Keratinocyte (primary cell): ENCODE data around the gene ZNF260. TPM values are rescaled to one million over a fixed set of nuclear protein-coding genes. Genes with fewer than 3 reads are reported as not detected.

ENCODE experiments used
- DNase-seq: peaks from one replicate; pipeline ENCODE4 v3.0.0-alpha.2; 2011; ENCODE audit warnings: low read depth, missing footprints, low spot score
- FAIRE-seq: peaks from 2 replicates; lab custom pipeline; 2011; peaks lifted over from hg19 to GRCh38; lab: Jason Lieb, UNC
- H2AFZ ChIP-seq: 2 replicates; pipeline ENCODE4 v1.6.0; 2012; ENCODE audit warnings: low read length, control low read depth, inconsistent platforms; ENCODE audit not compliant: control insufficient read depth
- H3K27ac ChIP-seq: 2 replicates; pipeline ENCODE4 v1.5.1; 2011; ENCODE audit warnings: low read length; ENCODE audit not compliant: control insufficient read depth, insufficient read depth
- H3K27me3 ChIP-seq: 3 replicates; pipeline ENCODE4 v1.6.0; 2011; ENCODE audit warnings: low read length; ENCODE audit not compliant: control insufficient read depth, insufficient read depth; ENCODE audit errors: extremely low read depth
- H3K36me3 ChIP-seq, 2 experiments: 2 replicates in 1 of 2; 3 replicates in 1 of 2; pipeline ENCODE4 v1.5.1; 2011; ENCODE audit warnings: low read length in 2 of 2, mild to moderate bottlenecking in 1 of 2; ENCODE audit not compliant: control insufficient read depth in 2 of 2, insufficient read depth in 2 of 2; ENCODE audit errors: extremely low read depth in 1 of 2
- H3K4me1 ChIP-seq: 3 replicates; pipeline ENCODE4 v1.5.1; 2011; ENCODE audit warnings: low read length; ENCODE audit not compliant: control insufficient read depth, insufficient read depth; ENCODE audit errors: extremely low read depth
- H3K4me2 ChIP-seq: 3 replicates; pipeline ENCODE4 v1.6.0; 2011; ENCODE audit warnings: low read depth, low read length; ENCODE audit not compliant: control insufficient read depth, insufficient read depth; ENCODE audit errors: extremely low read depth
- H3K4me3 ChIP-seq, 3 experiments: fragments of 200-600 bp in 1 of 3; sonication (generic) in 1 of 3; 2 replicates in 2 of 3; 3 replicates in 1 of 3; pipeline ENCODE4 v1.5.1; 2011 to 2016; ENCODE audit warnings: low read length in 3 of 3, mild to moderate bottlenecking in 3 of 3, control low read depth in 2 of 3, inconsistent platforms in 1 of 3, low read depth in 1 of 3, mixed read lengths in 1 of 3, mixed run types in 1 of 3, moderate library complexity in 1 of 3; ENCODE audit not compliant: control insufficient read depth in 2 of 3, insufficient read depth in 2 of 3; ENCODE audit errors: extremely low read depth in 1 of 3
- H3K79me2 ChIP-seq: 2 replicates; pipeline ENCODE4 v1.6.0; 2012; ENCODE audit warnings: low read length; ENCODE audit not compliant: control insufficient read depth, insufficient read depth
- H3K9ac ChIP-seq: 3 replicates; pipeline ENCODE4 v1.6.0; 2011; ENCODE audit warnings: low read length; ENCODE audit not compliant: control insufficient read depth, insufficient read depth; ENCODE audit errors: extremely low read depth
- H3K9me1 ChIP-seq: 3 replicates; pipeline ENCODE4 v1.6.0; 2011; ENCODE audit warnings: low read length; ENCODE audit not compliant: control insufficient read depth, insufficient read depth; ENCODE audit errors: extremely low read depth
- H3K9me3 ChIP-seq: 2 replicates; pipeline ENCODE4 v1.5.1; 2012; ENCODE audit warnings: low read depth, low read length; ENCODE audit not compliant: control insufficient read depth
- H4K20me1 ChIP-seq: 3 replicates; pipeline ENCODE4 v1.6.0; 2011; ENCODE audit warnings: low read length; ENCODE audit not compliant: control insufficient read depth, insufficient read depth; ENCODE audit errors: extremely low read depth
- CTCF ChIP-seq, 3 experiments: IDR thresholded peaks in 1 of 3; conservative IDR thresholded peaks in 1 of 3; optimal IDR thresholded peaks in 1 of 3; 2 replicates in 2 of 3; 3 replicates in 1 of 3; pipeline versions ENCODE3 to v1.5.1; 2011; ENCODE audit warnings: low read length in 3 of 3, mild to moderate bottlenecking in 3 of 3, moderate library complexity in 2 of 3, control low read depth in 1 of 3, inconsistent platforms in 1 of 3; ENCODE audit not compliant: insufficient read depth in 2 of 3; ENCODE audit errors: extremely low read depth in 1 of 3
- EZH2 ChIP-seq: IDR thresholded peaks from one replicate; pipeline ENCODE4 v1.6.1; 2012; ENCODE audit warnings: inconsistent platforms, mild to moderate bottlenecking, low read length, moderate library complexity
- dilution Hi-C: fragments of 300-500 bp; cut with MboI; formaldehyde crosslinking; loops from one replicate; pipeline ENCODE4 v1.7.0; 2020; ENCODE audit warnings: low sequenced_read_pairs; ENCODE audit not compliant: extremely low pct_ligation_motif_present
- polyA plus RNA-seq, 5 experiments: library from polyadenylated mRNA; depleted of rRNA in 3 of 5; stranded (reverse) in 3 of 5; stranded (forward) in 1 of 5; unstranded in 1 of 5; fragments of >200 nt; gene quantifications; 1 replicate in 1 of 5; 2 replicates in 3 of 5; 3 replicates in 1 of 5; pipeline versions ENCODE4 v1.2.1 to v1.2.3, GENCODE V29; 2011 to 2012; ENCODE audit warnings: missing spikeins in 2 of 5, low read depth in 1 of 5, low replicate concordance in 1 of 5

The ZNF260 gene
- polyA plus RNA-seq, 1 donor (not counting 4 experiments of a cell fraction or from before 2014, with no cell fraction given), result 11.3 TPM

GRCh38 chr19:36514012-36514612 lies 14.0 kb downstream of the ZNF260 start:
- no peak for FAIRE-seq
- Histone ChIP-seq H3K27ac (no peak overlapping the region), H3K79me2 (no peaks in the 10 kb centered on the region), H3K9me1 (no peaks in the 10 kb centered on the region), H3K9ac (no peak overlapping the region), H3K36me3 (peaks cover 17% of the 10 kb centered on the region in 2 experiments), H2AFZ (no peak overlapping the region), H3K27me3 (no peaks in the 10 kb centered on the region), H3K4me2 (no peak overlapping the region), H3K4me3 (no peak overlapping the region), H3K4me1 (no peaks in the 10 kb centered on the region), H3K9me3 (peaks cover 31% of the 10 kb centered on the region), H4K20me1 (no peaks in the 10 kb centered on the region)
- DNase-seq, result no peak
- TF ChIP-seq CTCF (optimal IDR thresholded peaks at IDR 0.05 in 1 of 3, IDR thresholded peaks at IDR 0.05 in 1 of 3, conservative IDR thresholded peaks at IDR 0.05 in 1 of 3; ENCODE audit: extremely low read depth in 1 of 3, insufficient read depth in 2 of 3, low read length in 3 of 3), result no peak
- TF ChIP-seq EZH2, result no peak
- dilution Hi-C loops, result no loop called here

- H3K27me3 ChIP-seq, result no peaks in the 10 kb centered on the region
- H3K9me3 ChIP-seq, result peaks cover 7% of the 10 kb centered on the region
- no peak overlapping the region for H3K27ac ChIP-seq
- no peak overlapping the region for H3K4me2 ChIP-seq
- H4K20me1 ChIP-seq, result no peaks in the 10 kb centered on the region
- no peaks in the 10 kb centered on the region for H3K4me1 ChIP-seq
- no peaks in the 10 kb centered on the region for H3K79me2 ChIP-seq
- no peak overlapping the region for H3K9ac ChIP-seq
- no peak overlapping the region for H3K4me3 ChIP-seq
- no peaks in the 10 kb centered on the region for H3K9me1 ChIP-seq
- FAIRE-seq, result no peak
- DNase-seq, result no peak
- H3K36me3 ChIP-seq, result no peaks in the 10 kb centered on the region
- no peak for TF ChIP-seq EZH2
- no peak for TF ChIP-seq CTCF (optimal IDR thresholded peaks at IDR 0.05 in 1 of 3, IDR thresholded peaks at IDR 0.05 in 1 of 3, conservative IDR thresholded peaks at IDR 0.05 in 1 of 3; ENCODE audit: extremely low read depth in 1 of 3, insufficient read depth in 2 of 3, low read length in 3 of 3)
- dilution Hi-C loops, result no loop called here
- no peak overlapping the region for H2AFZ ChIP-seq
Observed at GRCh38 chr19:36508325-36508724, 19.7 kb downstream of the ZNF260 start.
